Measurements from ENCODE around the gene FOSB.

FOSB gene

DNA sequence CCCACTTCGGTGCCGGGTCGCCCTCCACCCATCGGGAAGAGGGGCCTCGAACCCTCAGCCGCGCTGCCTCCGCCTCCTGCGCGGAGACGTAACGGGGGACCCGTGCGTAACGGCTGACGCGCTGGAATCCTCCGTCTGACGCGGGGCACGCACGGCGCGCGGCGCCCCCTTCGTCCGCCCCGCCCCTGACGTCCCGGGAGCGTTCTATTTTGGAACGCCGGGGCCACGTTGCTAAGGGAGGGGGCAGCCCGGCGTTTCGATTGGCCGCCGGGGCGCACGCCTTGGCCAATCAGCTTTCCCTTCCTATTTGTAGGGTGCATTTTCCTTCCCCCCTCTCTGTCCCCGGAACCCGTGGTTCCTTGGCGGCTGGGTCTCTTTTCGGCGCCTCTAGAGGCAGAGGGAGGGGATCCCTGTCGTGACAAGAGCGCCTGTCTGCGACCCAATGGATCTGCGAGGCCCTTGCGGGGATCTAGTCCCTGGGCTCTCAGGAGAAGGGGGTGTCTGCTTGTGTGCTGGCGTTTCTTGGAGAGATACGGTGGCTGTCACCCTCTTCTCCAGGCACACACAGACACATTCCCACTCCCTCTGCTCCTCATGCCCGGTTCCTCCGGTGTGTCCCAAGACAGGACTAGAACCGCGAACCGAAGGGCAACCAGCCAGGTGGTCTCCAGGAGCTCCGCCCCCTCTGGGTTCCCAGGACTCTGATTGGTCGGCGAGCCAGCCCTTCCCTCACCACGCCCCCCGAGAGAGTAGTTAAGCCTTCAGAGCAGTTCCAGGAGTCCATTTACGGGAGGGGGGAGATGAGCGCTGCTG, 1.5 kb downstream of the FOSB start:
- peak; percentile 98 for DNase-seq

DNA sequence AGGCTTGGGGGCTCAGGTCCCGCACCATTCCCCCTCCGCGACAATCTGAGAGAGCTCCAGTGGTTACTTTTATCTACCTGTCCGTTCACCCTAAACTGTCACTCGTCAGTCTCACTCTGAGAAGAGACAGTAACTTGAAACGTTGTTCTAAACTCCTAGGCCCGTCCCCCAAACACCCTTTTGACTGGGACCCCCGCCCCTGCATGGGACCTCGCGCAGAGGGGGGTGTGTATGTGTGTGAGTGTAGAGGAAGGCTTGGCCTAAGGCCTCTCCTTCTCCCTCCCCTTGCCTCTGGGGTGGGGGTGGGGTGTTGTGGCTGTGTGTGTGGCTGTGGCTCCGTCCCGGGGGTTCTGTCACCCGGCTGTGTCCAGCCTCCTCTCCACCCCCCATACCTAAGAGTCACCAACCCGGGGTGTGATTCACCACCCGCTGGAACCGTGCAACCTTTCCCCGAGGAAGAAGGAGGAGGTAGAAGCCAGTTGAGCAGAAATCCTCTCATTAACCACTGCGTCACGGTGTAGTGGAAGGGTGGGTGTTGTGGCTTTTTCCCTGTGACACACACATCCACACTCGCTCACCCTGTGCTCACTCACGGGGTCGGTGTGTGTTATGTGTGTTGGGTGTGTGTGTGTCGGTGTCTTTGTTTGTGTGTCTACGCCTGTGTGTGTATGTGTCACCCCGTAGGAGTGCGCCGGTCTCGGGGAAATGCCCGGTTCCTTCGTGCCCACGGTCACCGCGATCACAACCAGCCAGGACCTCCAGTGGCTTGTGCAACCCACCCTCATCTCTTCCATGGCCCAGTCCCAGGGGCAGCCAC, 2.4 kb downstream of the FOSB start:
- DNase-seq = peak; percentile 22

DNA sequence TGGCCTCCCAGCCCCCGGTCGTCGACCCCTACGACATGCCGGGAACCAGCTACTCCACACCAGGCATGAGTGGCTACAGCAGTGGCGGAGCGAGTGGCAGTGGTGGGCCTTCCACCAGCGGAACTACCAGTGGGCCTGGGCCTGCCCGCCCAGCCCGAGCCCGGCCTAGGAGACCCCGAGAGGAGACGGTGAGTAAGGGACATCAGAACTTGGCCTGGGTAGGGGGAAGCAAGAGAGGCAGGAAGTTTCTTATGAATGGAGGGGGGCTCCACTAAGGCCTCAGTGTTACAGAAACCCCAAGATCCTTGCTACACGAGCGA, 2.9 kb downstream of the FOSB start:
- DNase-seq = no peak

DNA sequence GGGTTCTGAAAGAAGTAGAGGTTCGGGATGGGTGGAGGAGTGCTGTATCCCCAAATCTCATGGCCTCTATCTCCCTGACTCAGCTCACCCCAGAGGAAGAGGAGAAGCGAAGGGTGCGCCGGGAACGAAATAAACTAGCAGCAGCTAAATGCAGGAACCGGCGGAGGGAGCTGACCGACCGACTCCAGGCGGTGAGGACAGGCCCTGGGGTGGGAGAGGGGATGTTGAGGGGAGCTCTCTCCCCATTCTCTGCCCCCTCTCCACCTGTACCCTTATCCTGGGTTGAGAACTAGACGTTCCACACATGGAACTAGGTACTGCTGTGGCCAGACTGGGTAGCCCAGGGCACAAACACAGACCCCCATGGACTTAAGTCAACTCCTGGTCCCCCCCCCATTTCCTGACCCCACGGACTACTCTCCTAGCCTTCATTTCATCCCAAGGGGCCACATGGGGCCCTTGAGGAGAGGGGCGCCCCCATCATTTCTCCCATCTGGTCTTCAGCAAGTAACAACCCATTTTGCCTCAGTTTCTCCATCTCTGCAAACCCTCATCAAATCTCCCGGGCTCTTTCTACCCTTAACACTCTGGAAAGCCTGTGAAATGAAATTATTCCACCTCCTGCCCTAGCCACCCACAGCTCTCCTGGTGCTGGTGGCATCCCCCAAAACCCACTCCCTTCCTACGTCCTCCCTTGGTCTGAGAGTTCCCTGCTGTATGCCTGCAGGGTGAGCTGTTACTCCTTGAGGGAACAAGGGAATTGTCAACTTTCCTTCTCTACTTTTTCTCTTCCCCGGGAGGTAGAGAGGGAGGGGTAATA, 3.5 kb downstream of the FOSB start:
- DNase-seq = no peak

DNA sequence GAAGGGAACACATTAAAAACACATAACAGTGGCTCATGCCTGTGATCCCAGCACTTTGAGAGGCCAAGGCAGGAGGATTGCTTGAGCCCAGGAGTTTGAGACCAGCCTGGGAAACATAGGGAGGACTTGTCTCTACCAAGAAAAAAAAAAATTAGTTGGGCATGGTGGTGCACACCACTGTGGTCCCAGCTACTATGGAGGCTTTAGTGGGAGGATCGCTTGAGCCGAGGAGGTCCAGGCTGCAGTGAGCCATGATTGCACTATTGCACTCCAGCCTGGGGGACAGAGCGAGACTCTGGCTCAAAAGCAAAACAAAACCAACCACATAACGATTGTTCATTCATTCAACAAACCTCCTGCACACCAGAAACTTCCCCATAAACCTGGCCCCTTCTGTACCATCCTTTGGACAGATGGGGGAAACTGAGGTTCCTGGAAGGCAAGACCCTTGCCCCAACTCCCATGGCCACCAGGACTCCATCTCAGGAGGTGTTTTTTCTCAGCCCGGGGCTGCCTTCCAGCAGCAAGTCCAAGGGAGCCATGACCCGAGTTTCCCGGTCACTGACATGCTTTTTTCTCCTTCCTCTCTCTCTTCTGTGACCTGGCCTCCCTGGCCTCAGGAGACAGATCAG, 4.3 kb downstream of the FOSB start:
- no peak for DNase-seq

DNA sequence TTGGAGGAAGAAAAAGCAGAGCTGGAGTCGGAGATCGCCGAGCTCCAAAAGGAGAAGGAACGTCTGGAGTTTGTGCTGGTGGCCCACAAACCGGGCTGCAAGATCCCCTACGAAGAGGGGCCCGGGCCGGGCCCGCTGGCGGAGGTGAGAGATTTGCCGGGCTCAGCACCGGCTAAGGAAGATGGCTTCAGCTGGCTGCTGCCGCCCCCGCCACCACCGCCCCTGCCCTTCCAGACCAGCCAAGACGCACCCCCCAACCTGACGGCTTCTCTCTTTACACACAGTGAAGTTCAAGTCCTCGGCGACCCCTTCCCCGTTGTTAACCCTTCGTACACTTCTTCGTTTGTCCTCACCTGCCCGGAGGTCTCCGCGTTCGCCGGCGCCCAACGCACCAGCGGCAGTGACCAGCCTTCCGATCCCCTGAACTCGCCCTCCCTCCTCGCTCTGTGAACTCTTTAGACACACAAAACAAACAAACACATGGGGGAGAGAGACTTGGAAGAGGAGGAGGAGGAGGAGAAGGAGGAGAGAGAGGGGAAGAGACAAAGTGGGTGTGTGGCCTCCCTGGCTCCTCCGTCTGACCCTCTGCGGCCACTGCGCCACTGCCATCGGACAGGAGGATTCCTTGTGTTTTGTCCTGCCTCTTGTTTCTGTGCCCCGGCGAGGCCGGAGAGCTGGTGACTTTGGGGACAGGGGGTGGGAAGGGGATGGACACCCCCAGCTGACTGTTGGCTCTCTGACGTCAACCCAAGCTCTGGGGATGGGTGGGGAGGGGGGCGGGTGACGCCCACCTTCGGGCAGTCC, 5.0 kb downstream of the FOSB start:
- DNase-seq = no peak

DNA sequence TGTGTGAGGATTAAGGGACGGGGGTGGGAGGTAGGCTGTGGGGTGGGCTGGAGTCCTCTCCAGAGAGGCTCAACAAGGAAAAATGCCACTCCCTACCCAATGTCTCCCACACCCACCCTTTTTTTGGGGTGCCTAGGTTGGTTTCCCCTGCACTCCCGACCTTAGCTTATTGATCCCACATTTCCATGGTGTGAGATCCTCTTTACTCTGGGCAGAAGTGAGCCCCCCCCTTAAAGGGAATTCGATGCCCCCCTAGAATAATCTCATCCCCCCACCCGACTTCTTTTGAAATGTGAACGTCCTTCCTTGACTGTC, 5.5 kb downstream of the FOSB start:
- DNase-seq = no peak

DNA sequence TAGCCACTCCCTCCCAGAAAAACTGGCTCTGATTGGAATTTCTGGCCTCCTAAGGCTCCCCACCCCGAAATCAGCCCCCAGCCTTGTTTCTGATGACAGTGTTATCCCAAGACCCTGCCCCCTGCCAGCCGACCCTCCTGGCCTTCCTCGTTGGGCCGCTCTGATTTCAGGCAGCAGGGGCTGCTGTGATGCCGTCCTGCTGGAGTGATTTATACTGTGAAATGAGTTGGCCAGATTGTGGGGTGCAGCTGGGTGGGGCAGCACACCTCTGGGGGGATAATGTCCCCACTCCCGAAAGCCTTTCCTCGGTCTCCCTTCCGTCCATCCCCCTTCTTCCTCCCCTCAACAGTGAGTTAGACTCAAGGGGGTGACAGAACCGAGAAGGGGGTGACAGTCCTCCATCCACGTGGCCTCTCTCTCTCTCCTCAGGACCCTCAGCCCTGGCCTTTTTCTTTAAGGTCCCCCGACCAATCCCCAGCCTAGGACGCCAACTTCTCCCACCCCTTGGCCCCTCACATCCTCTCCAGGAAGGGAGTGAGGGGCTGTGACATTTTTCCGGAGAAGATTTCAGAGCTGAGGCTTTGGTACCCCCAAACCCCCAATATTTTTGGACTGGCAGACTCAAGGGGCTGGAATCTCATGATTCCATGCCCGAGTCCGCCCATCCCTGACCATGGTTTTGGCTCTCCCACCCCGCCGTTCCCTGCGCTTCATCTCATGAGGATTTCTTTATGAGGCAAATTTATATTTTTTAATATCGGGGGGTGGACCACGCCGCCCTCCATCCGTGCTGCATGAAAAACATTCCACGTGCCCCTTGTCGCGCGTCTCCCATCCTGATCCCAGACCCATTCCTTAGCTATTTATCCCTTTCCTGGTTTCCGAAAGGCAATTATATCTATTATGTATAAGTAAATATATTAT, 6.1 kb downstream of the FOSB start:
- no peak for DNase-seq

DNA sequence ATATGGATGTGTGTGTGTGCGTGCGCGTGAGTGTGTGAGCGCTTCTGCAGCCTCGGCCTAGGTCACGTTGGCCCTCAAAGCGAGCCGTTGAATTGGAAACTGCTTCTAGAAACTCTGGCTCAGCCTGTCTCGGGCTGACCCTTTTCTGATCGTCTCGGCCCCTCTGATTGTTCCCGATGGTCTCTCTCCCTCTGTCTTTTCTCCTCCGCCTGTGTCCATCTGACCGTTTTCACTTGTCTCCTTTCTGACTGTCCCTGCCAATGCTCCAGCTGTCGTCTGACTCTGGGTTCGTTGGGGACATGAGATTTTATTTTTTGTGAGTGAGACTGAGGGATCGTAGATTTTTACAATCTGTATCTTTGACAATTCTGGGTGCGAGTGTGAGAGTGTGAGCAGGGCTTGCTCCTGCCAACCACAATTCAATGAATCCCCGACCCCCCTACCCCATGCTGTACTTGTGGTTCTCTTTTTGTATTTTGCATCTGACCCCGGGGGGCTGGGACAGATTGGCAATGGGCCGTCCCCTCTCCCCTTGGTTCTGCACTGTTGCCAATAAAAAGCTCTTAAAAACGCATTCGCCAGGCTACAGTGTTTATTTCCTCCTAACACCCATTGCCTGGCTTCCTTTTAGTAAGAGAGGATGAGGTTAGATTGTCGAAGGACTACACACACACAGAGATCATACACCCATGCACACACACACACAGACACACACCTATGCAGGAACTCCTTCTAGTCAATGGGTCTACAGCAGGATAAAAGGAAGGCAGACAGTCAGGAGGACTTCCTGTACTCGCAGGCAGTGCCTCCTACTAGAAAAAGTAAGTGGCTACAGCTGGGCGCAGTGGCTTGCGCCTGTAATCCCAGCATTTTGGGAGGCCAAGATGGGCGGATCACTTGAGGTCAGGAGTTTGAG, 7.1 kb downstream of the FOSB start:
- no peak for DNase-seq

DNA sequence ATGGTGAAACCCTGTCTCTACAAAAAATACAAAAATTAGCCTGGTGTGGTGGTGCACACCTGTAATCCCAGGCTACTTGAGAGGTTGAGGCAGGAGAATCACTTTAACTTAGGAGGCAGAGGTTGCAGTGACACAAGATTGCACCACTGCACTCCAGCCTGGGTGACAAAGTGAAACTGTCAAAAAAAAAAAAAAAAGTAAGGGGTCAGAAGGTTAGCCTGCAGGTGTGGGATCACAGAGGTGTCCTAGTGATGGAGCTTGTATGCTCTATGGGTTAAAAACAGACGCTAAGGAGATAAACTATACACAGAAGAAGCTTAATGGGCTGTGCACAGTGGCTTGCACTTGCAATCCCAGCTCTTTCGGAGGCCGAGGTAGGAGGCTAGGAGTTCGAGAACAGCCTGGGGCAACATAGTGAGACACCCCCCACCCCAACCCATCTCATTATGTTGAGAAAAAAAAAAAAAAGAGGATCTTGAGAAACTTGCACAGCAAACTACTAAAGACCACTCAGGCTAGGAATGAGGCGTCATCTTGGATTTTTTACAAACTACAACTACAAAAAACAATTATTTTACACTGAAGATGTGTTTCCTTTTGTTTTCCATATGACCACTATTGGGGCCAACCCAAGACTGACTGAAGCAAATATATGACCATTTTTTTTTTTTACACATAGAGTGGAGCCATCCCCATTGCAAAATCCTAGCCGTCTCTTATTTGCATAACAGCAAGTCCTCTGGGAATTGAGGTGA, 7.9 kb downstream of the FOSB start:
- DNase-seq = no peak

DNA sequence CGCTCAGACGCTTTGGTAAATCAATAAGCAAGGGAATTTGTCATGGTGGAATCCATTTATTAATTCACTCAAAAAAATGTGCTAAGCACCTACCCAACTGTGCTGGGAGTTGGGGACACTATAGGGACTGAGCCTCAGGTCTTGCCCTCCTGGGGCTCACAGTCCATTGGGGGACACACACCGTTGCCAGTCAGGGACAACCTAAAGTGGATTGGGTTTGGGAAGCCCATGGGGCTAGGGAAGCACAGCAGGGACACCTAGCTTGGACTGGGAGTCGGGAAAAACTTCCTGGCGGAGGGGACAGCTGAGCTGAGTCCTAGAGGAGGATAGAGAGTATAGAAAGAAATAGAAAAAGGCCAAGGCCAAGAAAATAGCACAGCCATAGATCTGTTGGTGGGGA, 8.5 kb downstream of the FOSB start:
- no peak for DNase-seq

DNA sequence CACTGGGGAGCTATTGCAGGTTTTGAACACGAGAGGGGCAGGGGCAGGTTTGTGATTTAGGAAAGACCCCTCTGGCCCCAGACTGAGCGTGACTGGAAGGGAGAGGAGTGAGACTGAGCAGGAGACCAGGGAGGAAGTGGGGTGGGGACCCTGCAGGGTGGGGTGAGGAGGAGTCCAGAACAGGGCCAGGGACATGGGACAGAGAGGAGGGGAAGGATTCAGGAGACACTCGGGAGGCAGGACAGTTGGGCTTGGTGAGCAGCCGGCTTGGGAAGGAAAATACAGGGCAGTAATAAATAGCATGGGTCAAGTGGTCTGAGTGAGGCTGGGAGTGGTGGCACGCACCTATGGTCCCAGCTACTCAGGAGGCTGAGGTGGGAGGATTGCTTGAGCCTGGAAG, 9.4 kb downstream of the FOSB start:
- DNase-seq = no peak

DNA sequence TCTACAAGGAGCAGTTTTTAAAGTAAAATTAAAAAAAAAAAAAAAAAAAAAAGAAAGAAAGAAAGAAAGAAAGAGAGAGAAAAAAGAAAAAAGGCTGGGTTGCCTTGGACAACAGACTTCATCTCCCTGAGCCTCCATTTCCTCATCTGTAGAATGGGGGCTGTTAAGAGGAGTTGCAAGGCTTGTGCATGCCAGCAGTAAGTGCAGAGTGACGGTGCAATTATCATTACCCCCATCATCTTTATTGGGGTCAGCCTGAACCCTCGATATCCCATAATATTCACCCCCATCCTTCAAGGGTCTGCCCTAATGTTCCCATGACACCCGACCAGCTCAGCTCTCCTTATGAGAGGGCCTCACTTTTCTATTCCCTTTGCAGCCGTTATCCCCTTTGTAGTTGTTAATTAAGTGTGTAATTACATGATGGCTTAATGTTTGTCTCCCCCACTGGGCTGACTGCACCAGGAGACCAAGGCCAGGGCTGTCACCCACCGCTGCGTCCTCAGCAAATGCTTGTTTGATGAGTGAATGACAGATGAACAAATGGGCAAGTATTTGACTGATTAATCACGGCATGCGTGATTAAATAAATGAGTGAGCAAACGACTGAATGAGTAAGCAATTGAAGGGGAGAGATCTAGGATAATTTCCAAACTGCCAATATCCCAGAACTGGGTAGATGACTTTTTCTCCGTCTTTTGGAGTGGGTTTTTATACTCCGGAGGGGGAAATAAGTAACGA, 10.1 kb downstream of the FOSB start:
- DNase-seq = peak; percentile 44

DNA sequence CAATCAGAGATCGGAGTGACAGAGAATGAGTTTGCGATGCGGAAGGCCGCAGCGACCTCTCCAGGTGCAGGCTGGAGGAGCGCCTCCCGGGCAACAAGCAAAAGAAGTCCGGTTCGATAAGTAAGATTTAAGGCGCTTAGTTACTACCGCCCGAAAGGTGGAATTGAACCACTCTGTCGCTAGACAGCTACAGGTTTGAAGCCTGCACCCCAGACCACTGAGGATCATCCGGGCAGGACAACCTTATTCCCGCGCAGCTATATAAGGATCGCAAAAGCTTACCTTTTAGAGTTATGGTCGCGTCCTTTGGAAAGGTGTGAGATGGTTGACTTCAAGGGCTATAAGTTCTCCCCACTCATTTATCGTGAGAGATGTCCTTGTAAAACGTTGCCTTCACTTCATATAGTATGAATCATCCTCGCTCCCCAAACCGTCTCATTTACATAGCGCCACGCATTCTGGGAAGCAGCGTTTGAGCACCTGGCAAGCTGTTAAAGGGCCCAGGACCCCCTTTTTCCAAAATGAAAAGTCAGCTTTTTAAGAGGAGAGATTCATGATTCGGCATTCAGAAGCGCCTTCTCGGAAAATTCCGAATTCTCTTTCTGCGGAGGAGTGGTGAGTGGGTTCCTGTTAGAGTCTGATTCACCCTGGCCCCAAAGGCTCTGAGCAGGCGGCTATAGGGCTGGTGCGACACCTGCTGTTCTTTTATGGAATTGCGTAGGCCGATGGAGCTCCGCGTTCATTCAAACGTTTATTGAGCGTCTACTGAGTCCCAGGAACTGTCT, 10.8 kb downstream of the FOSB start:
- DNase-seq = peak; percentile 95

DNA sequence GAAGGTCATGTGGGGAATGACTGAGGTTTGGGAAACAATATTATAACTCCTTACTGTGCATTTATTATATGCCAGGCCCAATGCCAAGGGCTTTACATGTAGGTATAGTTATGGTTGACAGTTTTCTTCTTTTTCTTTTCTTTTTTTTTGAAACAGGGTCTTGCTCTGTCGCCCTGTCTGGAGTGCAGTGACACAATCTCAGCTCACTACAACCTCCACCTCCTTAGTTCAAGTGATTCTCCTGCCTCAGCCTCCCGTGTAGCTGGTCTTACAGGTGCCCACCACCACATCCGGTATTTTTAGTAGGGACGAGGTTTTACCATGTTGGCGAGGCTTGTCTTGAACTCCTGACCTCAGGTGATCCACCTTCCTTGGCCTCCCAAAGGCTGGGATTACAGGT, 15.2 kb downstream of the FOSB start:
- no peak for DNase-seq

DNA sequence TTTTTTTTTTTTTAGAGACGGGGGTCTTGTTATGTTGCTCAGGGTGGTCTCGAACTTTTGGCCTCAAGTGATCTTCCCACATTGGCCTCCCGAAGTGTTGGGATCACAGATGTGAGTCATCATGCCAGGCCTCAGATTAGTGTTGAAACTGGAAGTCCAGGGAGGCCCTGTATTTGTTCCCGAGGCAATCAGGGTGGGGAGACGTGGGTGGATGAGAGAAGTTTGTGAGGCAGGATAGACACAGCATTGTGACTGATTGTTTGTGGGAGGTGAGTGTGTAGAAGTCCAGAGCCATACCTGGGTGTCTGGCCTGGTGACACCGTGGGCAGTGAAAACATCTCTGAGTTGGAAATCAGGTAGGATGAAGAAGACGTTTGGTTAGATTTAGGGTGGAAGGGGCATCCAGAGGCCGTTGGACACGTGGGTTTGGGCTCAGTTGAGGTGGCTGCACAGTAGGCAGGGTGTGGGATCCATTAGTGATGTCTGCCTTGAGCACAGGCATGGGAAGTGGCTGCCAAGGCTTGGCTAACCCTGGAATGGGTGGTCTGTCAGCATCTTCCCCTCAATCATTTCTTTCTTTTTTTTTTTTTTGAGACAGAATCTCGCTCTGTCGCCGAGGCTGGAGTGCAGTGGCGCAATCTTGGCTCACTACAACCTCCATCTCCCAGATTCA, 16.6 kb downstream of the FOSB start:
- no peak for DNase-seq
